Astrocyte of the spinal cord (primary cell): Measurements from ENCODE around the gene ATP8B3.
A peak's percentile ranks its signal among the peaks of the same experiment; 100 is the strongest.

Experiments
- DNase-seq: peaks from one replicate; pipeline ENCODE4 v3.0.0; 2011; ENCODE audit warnings: low read depth, low spot score
- H3K4me3 ChIP-seq: 2 replicates; pipeline ENCODE4 v1.5.1; 2011; ENCODE audit warnings: low read depth, mild to moderate bottlenecking, low read length, moderate library complexity
- CTCF ChIP-seq: IDR thresholded peaks from 2 replicates; pipeline ENCODE4 v1.5.1; 2012; ENCODE audit warnings: low read depth, mild to moderate bottlenecking, low read length, inconsistent platforms
- in situ Hi-C: cut with HindIII; loops from 2 replicates; pipeline ENCODE4 v1.10.0; 2017; ENCODE audit warnings: low sequenced_read_pairs

The ATP8B3 gene

GRCh38 chr19:1811942-1812425 lies at the start of gene ATP8B3:
Gene ATP8B3 (minus strand): TSS chr19:1812276. CDS start chr19:1811736, 540 bp downstream.
- in situ Hi-C loops: no loop called here
- H3K4me3 ChIP-seq: peak within 1 kb of the TSS; percentile 57
- no peak for DNase-seq
- no peak for TF ChIP-seq CTCF

GRCh38 chr19:1861599-1862031 lies 49.5 kb upstream of the ATP8B3 start:
- H3K4me3 ChIP-seq: peak overlapping the region; percentile 86
- DNase-seq: no peak
- no peak for TF ChIP-seq CTCF
- in situ Hi-C loops: no loop called here

- H3K4me3 ChIP-seq: peak overlapping the region; percentile 86
- in situ Hi-C loops: no loop called here
- DNase-seq: no peak
- no peak for TF ChIP-seq CTCF
Measured at GRCh38 chr19:1860821-1861598, 48.9 kb upstream of the ATP8B3 start.

GRCh38 chr19:1860042-1860775 lies 48.1 kb upstream of the ATP8B3 start:
- TF ChIP-seq CTCF: no peak
- peak overlapping the region; percentile 86 for H3K4me3 ChIP-seq
- DNase-seq: peak; percentile 74
- in situ Hi-C loops: no loop called here

- in situ Hi-C loops: no loop called here
- TF ChIP-seq CTCF: no peak
- H3K4me3 ChIP-seq: no peak overlapping the region
- DNase-seq: no peak
Measured at GRCh38 chr19:1859331-1859781, 47.3 kb upstream of the ATP8B3 start.

GRCh38 chr19:1858412-1859081 lies 46.5 kb upstream of the ATP8B3 start:
- in situ Hi-C loops: no loop called here
- no peak for TF ChIP-seq CTCF
- DNase-seq: no peak
- no peak overlapping the region for H3K4me3 ChIP-seq
